ENCODE results near the gene ONECUT3.

DNA sequence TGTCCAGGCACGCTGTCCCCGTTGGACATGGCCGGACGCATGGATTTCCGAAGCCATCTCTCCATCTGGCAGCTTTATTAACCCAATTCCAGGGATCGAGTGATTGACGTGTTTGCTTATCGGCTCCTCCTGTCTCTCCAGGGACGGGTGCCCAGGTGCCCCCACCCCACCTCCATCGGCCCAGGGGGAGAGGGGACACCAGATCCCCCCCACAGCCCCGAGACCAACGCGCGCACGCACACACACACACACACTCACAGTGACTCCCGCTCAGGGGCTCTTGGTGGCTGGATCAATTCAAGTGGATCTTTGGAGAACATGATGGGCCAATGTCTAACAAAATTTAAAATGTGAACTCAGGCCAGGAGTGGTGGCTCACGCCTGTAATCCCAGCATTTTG lies 23.1 kb upstream of the ONECUT3 start:
- no peak for TF ChIP-seq POLR2A (IDR thresholded peaks at IDR 0.05; ENCODE audit: low read length)
- TF ChIP-seq GATA1 (IDR thresholded peaks at IDR 0.05; ENCODE audit: low read depth, low read length) = no peak
